GM18858 (cell line): ENCODE measurements around the gene RGR.

Experiments used
- ATAC-seq: cut with Tn5 transposase; IDR thresholded peaks from one replicate; pipeline ENCODE4 v1.9.1; 2021; ENCODE audit not compliant: unreplicated experiment

The RGR gene

GRCh38 chr10:84217746-84218145 is 27.1 kb upstream of the RGR start:
- ATAC-seq: no peak

- no peak for ATAC-seq
Measured at GRCh38 chr10:84221916-84222315, 22.9 kb upstream of the RGR start.

- no peak for ATAC-seq
Measured at GRCh38 chr10:84224411-84225028, 20.3 kb upstream of the RGR start.

DNA sequence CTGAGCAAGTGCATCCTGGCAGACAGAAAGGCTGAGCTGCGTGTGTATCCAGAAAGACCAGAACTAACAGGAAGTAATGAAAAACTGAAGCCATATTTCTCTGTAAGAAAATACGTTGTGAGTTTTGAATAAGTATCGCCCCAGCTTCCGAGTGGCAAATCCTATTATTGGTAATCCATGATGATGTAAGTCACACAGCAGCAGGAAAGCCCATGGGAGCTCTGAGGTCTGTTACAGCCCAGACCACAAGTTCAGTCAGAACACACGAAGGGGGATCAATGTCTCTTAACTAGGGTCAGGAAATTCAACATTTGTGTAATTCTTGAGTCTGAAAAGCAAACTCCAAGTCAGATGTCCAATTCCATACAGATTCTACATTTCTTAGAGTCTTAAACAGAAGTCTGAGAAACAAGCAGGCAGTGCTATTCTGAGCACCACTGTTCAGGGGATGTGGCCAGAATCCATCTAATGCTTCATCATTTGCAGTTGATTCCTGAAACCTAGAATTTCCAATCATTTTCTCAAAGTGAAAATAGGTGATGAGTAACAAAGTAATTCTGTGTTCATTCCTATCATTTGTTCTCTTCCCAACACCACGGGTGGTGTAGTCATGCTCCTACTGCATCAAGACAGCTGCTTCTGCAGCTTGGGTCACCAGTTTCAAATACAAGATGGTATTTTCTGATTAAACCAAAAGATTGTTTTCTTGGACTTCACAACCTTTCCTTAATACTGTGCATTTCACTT is 19.3 kb upstream of the RGR start, which contains the start of gene LRIT2:
Gene LRIT2 (minus strand): TSS at position 118 of the 747 bp plus-strand sequence. CDS start 24 bp downstream, at position 94.
- no peak for ATAC-seq

DNA sequence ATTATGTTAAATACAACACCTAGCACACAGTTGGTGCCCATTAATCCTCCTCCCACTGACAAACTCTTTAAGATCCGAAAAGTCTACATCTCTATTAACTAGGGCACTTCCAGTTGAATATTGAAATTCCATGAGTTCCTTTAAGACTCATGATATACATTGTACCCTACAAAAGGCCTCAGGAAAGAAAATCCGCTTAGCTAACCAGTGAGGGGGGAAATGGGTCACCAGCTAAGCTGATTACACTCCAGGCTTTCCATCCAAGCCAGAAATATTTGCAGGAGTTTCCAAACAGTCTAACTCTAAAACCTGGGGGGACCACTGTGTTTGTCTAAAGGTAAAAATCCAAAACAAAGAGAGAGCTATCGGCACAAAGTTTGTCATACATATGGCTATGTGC is 18.2 kb upstream of the RGR start:
- no peak for ATAC-seq

GRCh38 chr10:84227810-84228209 is 17.0 kb upstream of the RGR start:
- ATAC-seq: no peak

GRCh38 chr10:84230359-84230758 is 14.5 kb upstream of the RGR start:
- ATAC-seq: no peak

DNA sequence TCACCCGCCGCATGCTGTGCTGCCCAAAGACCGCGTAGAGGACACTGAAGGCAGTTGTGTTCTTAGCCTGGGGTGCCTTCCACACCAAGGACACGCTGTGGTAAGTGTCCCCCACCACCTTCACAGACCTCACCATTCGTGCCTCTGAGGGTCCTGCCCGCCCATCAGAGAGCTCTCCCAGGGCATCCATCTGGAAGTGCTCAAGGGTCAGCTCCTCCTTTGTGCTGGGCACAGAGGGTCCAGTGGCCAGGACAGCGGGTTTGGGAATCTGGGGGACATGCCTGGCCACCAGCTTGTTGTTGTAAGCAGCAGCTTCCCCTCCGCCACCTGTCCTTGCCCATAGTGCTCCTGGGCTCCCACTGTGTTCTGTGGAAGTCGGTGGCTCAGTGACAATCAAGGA is 12.5 kb upstream of the RGR start:
- ATAC-seq: no peak

- no peak for ATAC-seq
Measured at GRCh38 chr10:84233940-84234339, 10.9 kb upstream of the RGR start.

DNA sequence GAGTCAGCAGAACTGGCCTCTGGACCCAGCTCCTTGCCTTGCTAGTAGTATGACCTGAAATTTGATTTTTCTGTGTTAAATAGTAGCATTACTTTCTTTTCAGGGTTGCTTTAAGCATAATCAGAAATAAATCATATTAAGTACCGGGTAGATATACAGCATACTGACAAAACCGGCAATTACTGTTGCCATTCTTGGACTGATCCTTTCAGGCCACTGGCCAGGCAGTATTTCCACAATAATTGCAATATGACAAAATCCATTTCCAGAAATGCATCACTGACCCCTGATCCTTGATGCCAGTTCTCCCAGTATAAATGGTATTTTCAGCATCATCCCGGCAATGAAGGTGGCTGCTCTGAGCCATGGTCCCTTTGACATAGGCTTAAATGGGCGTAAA is 10.4 kb upstream of the RGR start:
- no peak for ATAC-seq

GRCh38 chr10:84235096-84235495 is 9.8 kb upstream of the RGR start:
- no peak for ATAC-seq

DNA sequence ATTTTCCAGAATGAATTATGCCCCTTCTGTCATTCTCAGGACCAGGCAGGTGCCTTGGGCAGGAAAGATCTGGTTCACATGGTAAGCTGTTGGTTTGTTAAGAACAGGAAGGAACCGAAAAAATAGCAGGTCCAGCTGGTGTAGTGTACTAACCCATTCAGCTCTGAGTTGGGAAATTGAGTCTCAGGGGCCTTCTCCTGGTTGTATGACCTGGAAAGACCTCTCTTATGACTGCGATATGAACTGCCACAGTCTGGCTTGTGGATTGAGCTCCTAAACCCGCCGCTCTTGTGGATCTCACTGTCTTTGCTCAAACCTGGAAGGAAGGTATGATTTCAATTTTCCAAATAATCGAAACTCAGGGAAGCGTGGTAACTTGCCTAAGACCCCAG is 8.1 kb upstream of the RGR start:
- no peak for ATAC-seq

GRCh38 chr10:84237199-84238051 is 7.4 kb upstream of the RGR start:
- ATAC-seq: no peak

- no peak for ATAC-seq
Measured at GRCh38 chr10:84238909-84239308, 5.9 kb upstream of the RGR start.

GRCh38 chr10:84241185-84241790 is 3.6 kb upstream of the RGR start, which contains the start of gene LRIT1:
Gene LRIT1 (minus strand): TSS chr10:84241546. CDS start chr10:84241439, 107 bp downstream.
- ATAC-seq: no peak

DNA sequence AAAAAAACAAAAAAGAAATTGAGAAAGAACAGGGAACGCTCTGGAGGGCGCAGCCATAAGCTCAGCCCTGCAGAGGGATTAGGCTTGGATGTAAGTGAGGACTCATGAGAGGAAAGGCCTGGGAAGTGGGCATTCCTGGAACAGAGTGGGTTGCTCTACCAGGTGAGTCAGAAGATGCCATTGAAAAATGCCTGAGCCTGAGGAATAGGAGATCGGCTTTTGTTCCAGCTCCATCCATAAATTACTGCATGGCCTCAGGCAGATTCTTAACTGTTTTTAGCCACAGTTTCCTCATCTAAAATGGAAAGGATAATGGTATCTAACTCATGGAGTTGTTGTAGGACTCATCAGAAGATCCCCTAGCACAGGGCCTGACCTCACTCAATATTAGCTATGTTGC is 1.1 kb upstream of the RGR start:
- no peak for ATAC-seq

DNA sequence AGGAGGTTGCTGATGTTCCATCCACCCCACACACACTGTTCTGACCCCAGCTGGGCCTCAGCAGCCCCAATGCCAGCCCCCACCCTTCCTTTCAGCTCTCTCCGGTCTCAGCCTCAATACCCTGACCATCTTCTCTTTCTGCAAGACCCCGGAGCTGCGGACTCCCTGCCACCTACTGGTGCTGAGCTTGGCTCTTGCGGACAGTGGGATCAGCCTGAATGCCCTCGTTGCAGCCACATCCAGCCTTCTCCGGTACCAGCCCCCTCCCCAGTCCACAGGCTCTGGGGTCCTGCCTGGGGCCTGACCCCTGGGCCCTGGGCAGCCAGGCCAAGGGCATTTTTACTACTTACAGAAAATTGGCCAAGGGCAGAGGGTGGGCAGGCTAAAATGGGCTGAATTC is 2.6 kb downstream of the RGR start:
- no peak for ATAC-seq

DNA sequence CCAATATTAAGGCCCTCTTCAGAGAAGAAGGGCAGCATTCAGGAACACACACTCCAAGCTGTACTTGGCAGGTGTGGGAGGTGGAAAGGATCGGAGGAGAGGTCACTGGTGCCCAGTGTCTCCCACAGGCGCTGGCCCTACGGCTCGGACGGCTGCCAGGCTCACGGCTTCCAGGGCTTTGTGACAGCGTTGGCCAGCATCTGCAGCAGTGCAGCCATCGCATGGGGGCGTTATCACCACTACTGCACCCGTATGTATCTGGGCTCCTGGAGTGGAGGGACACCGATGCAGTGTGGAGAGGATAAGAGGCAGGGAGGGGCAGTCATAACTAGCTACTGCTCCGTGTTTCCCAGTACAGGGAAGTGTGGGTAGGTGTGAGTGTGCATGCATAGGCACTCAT is 3.9 kb downstream of the RGR start:
- no peak for ATAC-seq

GRCh38 chr10:84254552-84255478 is 10.0 kb downstream of the RGR start:
- ATAC-seq: no peak
